Nephron (organoid): ENCODE measurements around the gene CLMN.
A peak's percentile ranks its signal among the peaks of the same experiment; 100 is the strongest.
"Not testable (repeated sequence)": the region's sequence is repeated elsewhere in the genome, so short reads cannot be mapped to it uniquely, and the experiment has no call there.

Experiments used
- H3K27ac Mint-ChIP-seq, 3 experiments: 2 replicates each; pipeline ENCODE4 v1.8.0; 2020; ENCODE audit warnings: mixed read lengths in 3 of 3, mild to moderate bottlenecking in 2 of 3, moderate library complexity in 1 of 3
- H3K27me3 Mint-ChIP-seq: 2 replicates; pipeline ENCODE4 v1.8.0; 2021; ENCODE audit warnings: low read depth, mild to moderate bottlenecking, moderate library complexity, mixed read lengths
- H3K36me3 Mint-ChIP-seq: 2 replicates; pipeline ENCODE4 v1.8.0; 2020; ENCODE audit warnings: low read depth, mixed read lengths
- H3K4me1 Mint-ChIP-seq: 2 replicates; pipeline ENCODE4 v1.8.0; 2020; ENCODE audit warnings: mixed read lengths
- H3K4me3 Mint-ChIP-seq, 3 experiments: 2 replicates each; pipeline ENCODE4 v1.8.0; 2020; ENCODE audit warnings: mild to moderate bottlenecking in 3 of 3, mixed read lengths in 3 of 3, moderate library complexity in 2 of 3
- H3K9me3 Mint-ChIP-seq: 2 replicates; pipeline ENCODE4 v1.8.0; 2020; ENCODE audit warnings: mixed read lengths
- TF ChIP-seq, protein P1 (sequence below), 3 experiments: fragments of 200-600 bp; sonication (generic); IDR thresholded peaks; one replicate each; pipeline ENCODE4 v1.5.0; 2021; ENCODE audit warnings: antibody characterized with exemption in 3 of 3; ENCODE audit not compliant: unreplicated experiment in 3 of 3

Gene CLMN

DNA sequence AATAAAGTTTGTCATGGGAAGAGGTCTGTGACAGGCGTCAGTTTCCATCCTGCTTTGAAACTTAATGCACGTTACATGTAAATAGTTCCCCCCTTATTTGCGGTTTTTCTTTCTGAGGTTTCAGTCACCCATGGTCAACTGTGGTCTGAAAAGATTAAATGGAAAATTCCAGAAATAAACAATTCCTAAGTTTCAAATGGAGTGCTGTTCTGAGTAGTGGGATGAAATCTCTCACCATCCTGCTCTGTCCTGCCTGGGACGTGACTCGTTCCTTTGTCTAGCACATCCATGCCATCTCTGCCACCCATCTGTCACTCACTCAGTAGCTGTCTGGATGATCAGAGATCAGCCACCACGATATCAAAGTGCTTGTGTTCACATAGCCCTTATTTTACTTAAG lies 111.1 kb downstream of the CLMN start:
- peaks cover 9% of the 10 kb centered on the region for H3K4me1 Mint-ChIP-seq
- peaks cover 12% of the 10 kb centered on the region for H3K9me3 Mint-ChIP-seq
- H3K27me3 Mint-ChIP-seq: peaks cover 2% of the 10 kb centered on the region
- H3K4me3 Mint-ChIP-seq: no peak overlapping the region
- peaks cover 35% of the 10 kb centered on the region for H3K36me3 Mint-ChIP-seq
- H3K27ac Mint-ChIP-seq: no peak overlapping the region
- TF ChIP-seq, protein P1, sequence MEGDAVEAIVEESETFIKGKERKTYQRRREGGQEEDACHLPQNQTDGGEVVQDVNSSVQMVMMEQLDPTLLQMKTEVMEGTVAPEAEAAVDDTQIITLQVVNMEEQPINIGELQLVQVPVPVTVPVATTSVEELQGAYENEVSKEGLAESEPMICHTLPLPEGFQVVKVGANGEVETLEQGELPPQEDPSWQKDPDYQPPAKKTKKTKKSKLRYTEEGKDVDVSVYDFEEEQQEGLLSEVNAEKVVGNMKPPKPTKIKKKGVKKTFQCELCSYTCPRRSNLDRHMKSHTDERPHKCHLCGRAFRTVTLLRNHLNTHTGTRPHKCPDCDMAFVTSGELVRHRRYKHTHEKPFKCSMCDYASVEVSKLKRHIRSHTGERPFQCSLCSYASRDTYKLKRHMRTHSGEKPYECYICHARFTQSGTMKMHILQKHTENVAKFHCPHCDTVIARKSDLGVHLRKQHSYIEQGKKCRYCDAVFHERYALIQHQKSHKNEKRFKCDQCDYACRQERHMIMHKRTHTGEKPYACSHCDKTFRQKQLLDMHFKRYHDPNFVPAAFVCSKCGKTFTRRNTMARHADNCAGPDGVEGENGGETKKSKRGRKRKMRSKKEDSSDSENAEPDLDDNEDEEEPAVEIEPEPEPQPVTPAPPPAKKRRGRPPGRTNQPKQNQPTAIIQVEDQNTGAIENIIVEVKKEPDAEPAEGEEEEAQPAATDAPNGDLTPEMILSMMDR (IDR thresholded peaks at IDR 0.05; ENCODE audit: unreplicated experiment in 3 of 3): no peak

DNA sequence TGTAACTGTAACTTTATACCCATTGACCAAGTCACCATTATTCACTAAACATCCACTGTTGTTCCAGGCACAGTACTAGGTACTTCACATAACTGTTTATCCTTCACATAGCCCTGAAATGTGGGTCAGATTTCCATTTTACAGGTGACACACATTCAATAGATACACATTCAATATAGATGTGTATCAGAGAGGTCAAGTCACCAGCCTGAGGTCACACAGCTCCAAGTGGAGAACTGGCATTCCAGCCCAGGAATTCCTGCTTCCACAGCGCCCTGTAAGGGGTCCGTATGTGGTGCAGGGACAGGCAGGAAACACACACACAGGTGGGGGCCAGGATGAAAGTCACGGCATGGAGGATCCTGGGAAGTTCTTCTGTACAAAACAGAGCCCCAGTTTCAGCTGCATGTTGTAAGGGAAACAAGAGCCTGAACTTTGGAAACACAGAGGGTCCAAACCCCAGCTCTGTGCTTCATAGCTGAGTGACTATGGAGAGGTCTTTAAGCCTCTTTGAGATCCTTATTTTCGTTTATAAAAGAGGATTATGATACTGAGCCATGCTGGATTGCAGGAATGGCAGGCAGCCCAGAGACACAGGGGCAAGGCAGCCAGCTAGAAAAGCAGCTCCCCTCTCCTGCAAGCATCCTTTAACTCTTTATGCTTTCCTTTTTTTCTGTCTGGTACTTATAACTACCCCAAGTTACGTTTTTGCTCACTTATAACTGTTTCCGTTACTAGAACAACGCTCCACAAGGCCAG lies 112.1 kb downstream of the CLMN start:
- no peak overlapping the region for H3K27ac Mint-ChIP-seq
- TF ChIP-seq, protein P1 (IDR thresholded peaks at IDR 0.05; ENCODE audit: unreplicated experiment in 3 of 3): no peak
- no peaks in the 10 kb centered on the region for H3K27me3 Mint-ChIP-seq
- H3K36me3 Mint-ChIP-seq: peaks cover 42% of the 10 kb centered on the region
- no peak overlapping the region for H3K4me3 Mint-ChIP-seq
- peaks cover 9% of the 10 kb centered on the region for H3K4me1 Mint-ChIP-seq
- peaks cover 12% of the 10 kb centered on the region for H3K9me3 Mint-ChIP-seq

DNA sequence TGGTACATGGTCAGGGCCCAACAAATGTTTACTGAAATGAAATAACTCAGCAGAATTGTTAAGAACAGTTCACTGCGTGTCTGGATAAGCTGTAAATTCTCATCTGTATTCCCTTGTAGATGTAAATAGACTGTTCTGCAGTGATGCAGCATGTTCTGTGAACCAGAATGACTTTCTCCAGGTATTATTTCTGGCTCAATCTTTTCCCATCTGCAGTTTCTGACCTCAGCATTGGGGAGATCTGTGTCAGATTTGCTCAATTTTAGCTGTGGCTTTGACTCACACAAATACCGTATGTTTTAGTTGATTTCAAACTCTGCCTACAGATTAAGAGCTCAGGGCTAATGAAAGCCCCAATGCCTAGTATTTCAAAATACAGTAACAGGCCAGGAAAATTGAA lies 113.2 kb downstream of the CLMN start:
- no peaks in the 10 kb centered on the region for H3K27me3 Mint-ChIP-seq
- no peak overlapping the region for H3K4me3 Mint-ChIP-seq
- peaks cover 9% of the 10 kb centered on the region for H3K4me1 Mint-ChIP-seq
- TF ChIP-seq, protein P1 (IDR thresholded peaks at IDR 0.05; ENCODE audit: unreplicated experiment in 3 of 3): no peak
- peaks cover 42% of the 10 kb centered on the region for H3K36me3 Mint-ChIP-seq
- H3K27ac Mint-ChIP-seq: no peak overlapping the region
- peaks cover 12% of the 10 kb centered on the region for H3K9me3 Mint-ChIP-seq

DNA sequence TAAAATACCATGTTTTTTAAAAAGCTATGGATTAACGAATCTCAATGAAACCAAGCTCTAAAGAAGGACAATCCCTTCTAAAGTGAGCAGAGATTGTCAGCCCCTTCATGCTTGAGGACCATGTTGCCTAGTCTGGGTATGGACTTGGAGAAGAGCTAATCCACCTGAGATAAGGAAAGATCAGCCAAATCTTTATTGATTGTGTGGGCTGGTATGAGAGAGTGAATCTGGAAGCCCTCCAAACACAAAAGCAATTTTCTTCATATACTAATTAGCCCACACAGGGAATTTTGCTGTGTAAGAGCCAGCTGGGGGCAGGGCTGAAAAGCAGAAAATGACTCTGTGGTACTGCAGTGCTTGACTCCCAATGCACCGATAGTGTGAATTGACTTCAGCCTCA lies 115.0 kb downstream of the CLMN start:
- Mint-ChIP-seq H3K27ac (no peak overlapping the region), H3K9me3 (peaks cover 12% of the 10 kb centered on the region), H3K27me3 (peaks cover 7% of the 10 kb centered on the region)

DNA sequence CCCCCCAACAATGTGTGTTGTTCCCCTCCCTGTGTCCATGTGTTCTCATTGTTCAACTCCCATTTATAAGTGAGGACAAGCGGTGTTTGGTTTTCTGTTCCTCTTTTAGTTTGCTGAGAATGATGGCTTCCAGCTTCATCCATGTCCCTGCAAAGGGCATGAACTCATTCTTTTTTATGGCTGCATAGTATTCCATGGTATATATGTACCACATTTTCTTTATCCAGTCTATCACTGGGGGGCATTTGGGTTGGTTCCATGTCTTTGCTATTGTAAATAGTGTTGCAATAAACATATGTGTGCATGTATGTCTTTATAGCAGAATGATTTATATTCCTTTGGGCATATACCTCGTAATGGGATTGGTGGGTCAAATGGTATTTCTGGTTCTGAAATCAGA lies 118.0 kb downstream of the CLMN start:
- not testable (repeated sequence) for H3K27me3 Mint-ChIP-seq, H3K27ac Mint-ChIP-seq, H3K4me3 Mint-ChIP-seq
- Mint-ChIP-seq H3K4me1 (peaks cover 12% of the 10 kb centered on the region), H3K9me3 (peaks cover 12% of the 10 kb centered on the region), H3K36me3 (peaks cover 44% of the 10 kb centered on the region)

More for the DNA sequence above, 115.0 kb downstream of the CLMN start:
- Mint-ChIP-seq H3K4me3 (no peak overlapping the region), H3K36me3 (peaks cover 45% of the 10 kb centered on the region), H3K4me1 (peaks cover 18% of the 10 kb centered on the region)
- TF ChIP-seq, protein P1 (IDR thresholded peaks at IDR 0.05; ENCODE audit: unreplicated experiment in 3 of 3): no peak

DNA sequence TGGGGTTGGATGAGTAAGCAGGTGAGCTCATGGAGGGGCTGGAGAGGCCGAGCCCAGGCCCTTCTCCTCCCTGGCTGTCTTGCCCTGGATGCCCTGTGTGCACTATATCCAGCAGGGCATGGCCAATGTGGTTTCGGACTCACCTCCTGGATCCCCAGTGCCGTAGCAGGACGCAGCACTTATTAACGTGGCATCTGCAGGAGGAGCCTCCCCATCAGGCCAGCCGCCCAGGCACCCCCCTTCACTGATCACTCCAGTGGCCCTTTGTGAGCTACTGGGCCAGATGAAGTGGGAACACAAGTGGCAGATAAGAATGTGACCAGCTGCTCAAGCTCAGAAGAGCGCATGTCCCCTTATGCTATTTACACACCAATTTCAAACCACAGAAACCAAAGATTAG lies 119.3 kb downstream of the CLMN start:
- Mint-ChIP-seq H3K4me3 (peak overlapping the region in 1 of 3 experiments; percentile 20), H3K9me3 (peaks cover 12% of the 10 kb centered on the region), H3K36me3 (peaks cover 34% of the 10 kb centered on the region), H3K27me3 (peaks cover 14% of the 10 kb centered on the region), H3K4me1 (peaks cover 9% of the 10 kb centered on the region), H3K27ac (peak overlapping the region in 2 of 3 experiments; percentile 31)
- TF ChIP-seq, protein P1 (IDR thresholded peaks at IDR 0.05; ENCODE audit: unreplicated experiment in 3 of 3): no peak
